Ectodermal cell (in vitro differentiated cells): ENCODE results near the gene APBA2.

Experiments
- H3K27ac ChIP-seq: 2 replicates; pipeline ENCODE4 v1.7.0; 2013; ENCODE audit warnings: mild to moderate bottlenecking, low read depth, low read length; ENCODE audit not compliant: insufficient read depth, poor library complexity, severe bottlenecking
- H3K27me3 ChIP-seq: 2 replicates; pipeline ENCODE4 v1.7.0; 2013; ENCODE audit warnings: mild to moderate bottlenecking, low read length; ENCODE audit not compliant: insufficient read depth, control insufficient read depth, poor library complexity, severe bottlenecking
- H3K36me3 ChIP-seq: one replicate; pipeline ENCODE4 v1.7.0; 2013; ENCODE audit warnings: low read length; ENCODE audit not compliant: control insufficient read depth, insufficient read depth
- H3K4me1 ChIP-seq: one replicate; pipeline ENCODE4 v1.7.0; 2013; ENCODE audit warnings: low read length; ENCODE audit not compliant: control insufficient read depth, insufficient read depth
- H3K4me3 ChIP-seq: 2 replicates; pipeline ENCODE4 v1.7.0; 2013; ENCODE audit warnings: low read depth, low read length, control low read depth; ENCODE audit not compliant: insufficient read depth
- H3K9me3 ChIP-seq: 2 replicates; pipeline ENCODE4 v1.7.0; 2013; ENCODE audit warnings: mild to moderate bottlenecking, low read length, moderate library complexity; ENCODE audit not compliant: control insufficient read depth
- WGBS, 2 experiments: methylation state at CpG; one replicate each; pipeline ENCODE4 v1.1.7; 2013; ENCODE audit warnings: missing lambda C conversion rate in 2 of 2; 5-methylcytosine and 5-hydroxymethylcytosine counted together

The APBA2 gene

GRCh38 chr15:28920781-28921331 lies 35.1 kb downstream of the APBA2 start:
- H3K4me3 ChIP-seq: no peak overlapping the region

GRCh38 chr15:28921336-28921735 lies 35.6 kb downstream of the APBA2 start:
- H3K27me3 ChIP-seq: no peaks in the 10 kb centered on the region
- 96% methylated on average over 10 of the region's 10 CpGs for WGBS, 2 experiments
- no peak overlapping the region for H3K4me3 ChIP-seq

More at GRCh38 chr15:28920781-28921331, 35.1 kb downstream of the APBA2 start:
- Histone ChIP-seq H3K9me3 (no peaks in the 10 kb centered on the region), H3K27ac (no peak overlapping the region), H3K36me3 (peaks cover 14% of the 10 kb centered on the region), H3K27me3 (no peaks in the 10 kb centered on the region), H3K4me1 (peaks cover 6% of the 10 kb centered on the region)
- WGBS, 2 experiments: 89 to 92% methylated on average over 5 of the region's 5 CpGs

GRCh38 chr15:28921919-28922706 lies 36.3 kb downstream of the APBA2 start:
- peaks cover 14% of the 10 kb centered on the region for H3K36me3 ChIP-seq
- peaks cover 6% of the 10 kb centered on the region for H3K4me1 ChIP-seq
- H3K4me3 ChIP-seq: no peak overlapping the region
- WGBS, 2 experiments: 89 to 90% methylated on average over 12 of the region's 12 CpGs
- no peaks in the 10 kb centered on the region for H3K27me3 ChIP-seq
- no peak overlapping the region for H3K27ac ChIP-seq
- no peaks in the 10 kb centered on the region for H3K9me3 ChIP-seq

More at GRCh38 chr15:28921336-28921735, 35.6 kb downstream of the APBA2 start:
- Histone ChIP-seq H3K36me3 (peaks cover 14% of the 10 kb centered on the region), H3K27ac (no peak overlapping the region), H3K4me1 (peaks cover 6% of the 10 kb centered on the region), H3K9me3 (no peaks in the 10 kb centered on the region)

GRCh38 chr15:28922707-28923012 lies 36.9 kb downstream of the APBA2 start:
- Histone ChIP-seq H3K27me3 (no peaks in the 10 kb centered on the region), H3K4me3 (no peak overlapping the region), H3K9me3 (no peaks in the 10 kb centered on the region), H3K4me1 (peaks cover 5% of the 10 kb centered on the region), H3K27ac (no peak overlapping the region), H3K36me3 (peaks cover 14% of the 10 kb centered on the region)
- WGBS, 2 experiments: 95 to 98% methylated on average over 5 of the region's 5 CpGs

GRCh38 chr15:28923726-28924280 lies 38.0 kb downstream of the APBA2 start:
- Histone ChIP-seq H3K36me3 (peaks cover 14% of the 10 kb centered on the region), H3K27ac (no peak overlapping the region), H3K4me1 (peaks cover 7% of the 10 kb centered on the region), H3K27me3 (no peaks in the 10 kb centered on the region), H3K4me3 (no peak overlapping the region), H3K9me3 (no peaks in the 10 kb centered on the region)
- WGBS, 2 experiments: 91 to 94% methylated on average over 8 of the region's 8 CpGs

- Histone ChIP-seq H3K4me3 (no peak overlapping the region), H3K9me3 (no peaks in the 10 kb centered on the region), H3K27ac (no peak overlapping the region), H3K4me1 (peaks cover 7% of the 10 kb centered on the region), H3K36me3 (peaks cover 11% of the 10 kb centered on the region), H3K27me3 (no peaks in the 10 kb centered on the region)
- WGBS, 2 experiments: 93 to 94% methylated on average over 4 to 5 of the region's 5 CpGs
Measured at GRCh38 chr15:28927043-28927442, 41.3 kb downstream of the APBA2 start.

GRCh38 chr15:28929200-28929599 lies 43.4 kb downstream of the APBA2 start:
- H3K36me3 ChIP-seq: no peaks in the 10 kb centered on the region
- H3K27me3 ChIP-seq: no peaks in the 10 kb centered on the region
- H3K4me3 ChIP-seq: no peak overlapping the region
- no peaks in the 10 kb centered on the region for H3K9me3 ChIP-seq
- H3K27ac ChIP-seq: no peak overlapping the region
- H3K4me1 ChIP-seq: peaks cover 7% of the 10 kb centered on the region
- 95 to 96% methylated on average over 10 of the region's 10 CpGs for WGBS, 2 experiments

GRCh38 chr15:28930011-28930410 lies 44.2 kb downstream of the APBA2 start:
- 95 to 96% methylated on average over 6 of the region's 6 CpGs for WGBS, 2 experiments
- no peak overlapping the region for H3K4me3 ChIP-seq

GRCh38 chr15:28930476-28931291 lies 44.9 kb downstream of the APBA2 start:
- 91 to 93% methylated on average over 16 of the region's 16 CpGs for WGBS, 2 experiments
- H3K27ac ChIP-seq: no peak overlapping the region
- H3K9me3 ChIP-seq: no peaks in the 10 kb centered on the region
- H3K36me3 ChIP-seq: no peaks in the 10 kb centered on the region
- H3K4me3 ChIP-seq: no peak overlapping the region
- H3K4me1 ChIP-seq: peaks cover 8% of the 10 kb centered on the region
- H3K27me3 ChIP-seq: no peaks in the 10 kb centered on the region

More at GRCh38 chr15:28930011-28930410, 44.2 kb downstream of the APBA2 start:
- Histone ChIP-seq H3K36me3 (no peaks in the 10 kb centered on the region), H3K9me3 (no peaks in the 10 kb centered on the region), H3K27ac (no peak overlapping the region), H3K27me3 (no peaks in the 10 kb centered on the region), H3K4me1 (peaks cover 7% of the 10 kb centered on the region)

GRCh38 chr15:28931828-28932227 lies 46.1 kb downstream of the APBA2 start:
- Histone ChIP-seq H3K9me3 (no peaks in the 10 kb centered on the region), H3K36me3 (no peaks in the 10 kb centered on the region), H3K4me1 (peaks cover 14% of the 10 kb centered on the region), H3K4me3 (no peak overlapping the region), H3K27me3 (no peaks in the 10 kb centered on the region), H3K27ac (no peak overlapping the region)
- 94 to 96% methylated on average over 4 of the region's 4 CpGs for WGBS, 2 experiments
